GM12872 (cell line): ENCODE results near the gene DIAPH1.

Source experiments
- TF ChIP-seq, protein P1 (sequence below): IDR thresholded peaks from 3 replicates; pipeline ENCODE4 v1.5.1; 2011; ENCODE audit warnings: low read depth, mild to moderate bottlenecking, low read length, moderate library complexity; ENCODE audit not compliant: insufficient read depth

Gene DIAPH1

GRCh38 chr5:141634720-141635119, 15.9 kb upstream of the DIAPH1 start:
- TF ChIP-seq, protein P1, sequence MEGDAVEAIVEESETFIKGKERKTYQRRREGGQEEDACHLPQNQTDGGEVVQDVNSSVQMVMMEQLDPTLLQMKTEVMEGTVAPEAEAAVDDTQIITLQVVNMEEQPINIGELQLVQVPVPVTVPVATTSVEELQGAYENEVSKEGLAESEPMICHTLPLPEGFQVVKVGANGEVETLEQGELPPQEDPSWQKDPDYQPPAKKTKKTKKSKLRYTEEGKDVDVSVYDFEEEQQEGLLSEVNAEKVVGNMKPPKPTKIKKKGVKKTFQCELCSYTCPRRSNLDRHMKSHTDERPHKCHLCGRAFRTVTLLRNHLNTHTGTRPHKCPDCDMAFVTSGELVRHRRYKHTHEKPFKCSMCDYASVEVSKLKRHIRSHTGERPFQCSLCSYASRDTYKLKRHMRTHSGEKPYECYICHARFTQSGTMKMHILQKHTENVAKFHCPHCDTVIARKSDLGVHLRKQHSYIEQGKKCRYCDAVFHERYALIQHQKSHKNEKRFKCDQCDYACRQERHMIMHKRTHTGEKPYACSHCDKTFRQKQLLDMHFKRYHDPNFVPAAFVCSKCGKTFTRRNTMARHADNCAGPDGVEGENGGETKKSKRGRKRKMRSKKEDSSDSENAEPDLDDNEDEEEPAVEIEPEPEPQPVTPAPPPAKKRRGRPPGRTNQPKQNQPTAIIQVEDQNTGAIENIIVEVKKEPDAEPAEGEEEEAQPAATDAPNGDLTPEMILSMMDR: no peak

DNA sequence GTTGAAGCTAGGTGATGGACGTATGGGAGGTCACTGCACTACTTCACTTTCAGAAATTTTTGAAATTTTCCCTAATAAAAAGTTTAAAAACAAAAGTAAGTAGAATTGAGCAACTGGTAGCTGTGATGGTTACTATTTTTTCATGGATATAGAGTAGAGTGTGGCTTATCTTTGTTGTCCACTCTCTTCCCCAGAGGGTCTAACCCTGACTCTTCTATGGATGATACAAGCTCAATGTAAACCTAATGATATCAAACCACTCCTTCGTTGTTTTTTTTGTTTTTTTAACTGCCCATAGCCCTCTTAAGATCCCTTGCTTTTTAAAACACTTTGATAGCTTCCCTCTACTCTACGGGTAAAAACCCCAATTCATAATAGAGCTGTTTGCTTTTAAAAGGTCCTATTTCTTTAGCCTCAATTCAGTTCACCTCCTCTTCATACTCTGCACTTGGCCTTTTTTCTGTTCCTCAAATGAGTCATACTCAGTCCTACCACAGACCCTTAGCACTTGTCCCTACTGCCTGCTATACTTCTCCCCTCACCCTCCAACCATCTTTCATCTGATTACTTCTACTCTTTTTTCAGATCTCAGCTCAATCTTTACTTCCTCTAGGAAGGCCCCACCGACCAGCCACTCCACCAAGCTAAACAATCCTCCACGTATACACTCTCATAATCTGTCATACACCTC, 15.2 kb upstream of the DIAPH1 start:
- TF ChIP-seq, protein P1: no peak

- TF ChIP-seq, protein P1: no peak
Measured at GRCh38 chr5:141632650-141633049, 13.8 kb upstream of the DIAPH1 start.

- TF ChIP-seq, protein P1: no peak
Measured at GRCh38 chr5:141630570-141631140, 11.9 kb upstream of the DIAPH1 start.

- TF ChIP-seq, protein P1: no peak
Measured at GRCh38 chr5:141628175-141628788, 9.5 kb upstream of the DIAPH1 start.

- TF ChIP-seq, protein P1: no peak
Measured at GRCh38 chr5:141623611-141624010, 4.8 kb upstream of the DIAPH1 start.

DNA sequence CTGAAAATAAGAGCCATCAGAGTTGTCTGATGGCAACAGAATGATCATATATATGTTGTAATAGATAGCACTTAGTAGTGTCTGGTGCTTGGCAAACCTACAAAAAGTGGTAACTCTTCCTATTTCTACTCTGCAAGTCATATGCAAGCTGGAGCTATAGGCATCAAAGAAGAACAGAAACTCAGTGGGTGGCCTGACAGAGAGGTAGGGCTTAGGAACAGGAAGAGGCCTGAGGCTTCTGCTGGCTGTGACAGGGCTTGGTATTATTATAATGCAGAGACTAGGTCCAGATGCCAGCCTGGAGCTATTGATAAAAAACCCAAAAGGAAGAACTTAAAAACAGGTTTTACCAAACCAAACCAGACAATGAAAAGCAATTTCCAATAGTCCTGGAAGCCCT, 4.4 kb upstream of the DIAPH1 start:
- TF ChIP-seq, protein P1: no peak
